ENCODE results near the gene SLC38A8.

Gene SLC38A8

GRCh38 chr16:84054271-84054670, 11.7 kb upstream of the SLC38A8 start:
- Histone ChIP-seq H3K27ac (no peak overlapping the region), H3K27me3 (ENCODE audit: insufficient read depth, low read depth) (no peaks in the 10 kb centered on the region), H3K79me2 (ENCODE audit: insufficient read depth, low read depth) (no peaks in the 10 kb centered on the region), H4K20me1 (ENCODE audit: insufficient read depth) (no peaks in the 10 kb centered on the region), H3K4me2 (no peak overlapping the region), H2AFZ (ENCODE audit: low read depth) (no peak overlapping the region), H3K4me3 (IDR thresholded peaks at IDR 0.05; ENCODE audit: insufficient read depth, low read depth, low read length) (no peak overlapping the region), H3K36me3 (ENCODE audit: insufficient read depth) (no peaks in the 10 kb centered on the region; the same call in 1 of the 2 replicates), H3K4me1 (ENCODE audit: low read depth, poor library complexity, severe bottlenecking) (no peaks in the 10 kb centered on the region), H3K9ac (no peak overlapping the region)
- TF ChIP-seq, protein P1, sequence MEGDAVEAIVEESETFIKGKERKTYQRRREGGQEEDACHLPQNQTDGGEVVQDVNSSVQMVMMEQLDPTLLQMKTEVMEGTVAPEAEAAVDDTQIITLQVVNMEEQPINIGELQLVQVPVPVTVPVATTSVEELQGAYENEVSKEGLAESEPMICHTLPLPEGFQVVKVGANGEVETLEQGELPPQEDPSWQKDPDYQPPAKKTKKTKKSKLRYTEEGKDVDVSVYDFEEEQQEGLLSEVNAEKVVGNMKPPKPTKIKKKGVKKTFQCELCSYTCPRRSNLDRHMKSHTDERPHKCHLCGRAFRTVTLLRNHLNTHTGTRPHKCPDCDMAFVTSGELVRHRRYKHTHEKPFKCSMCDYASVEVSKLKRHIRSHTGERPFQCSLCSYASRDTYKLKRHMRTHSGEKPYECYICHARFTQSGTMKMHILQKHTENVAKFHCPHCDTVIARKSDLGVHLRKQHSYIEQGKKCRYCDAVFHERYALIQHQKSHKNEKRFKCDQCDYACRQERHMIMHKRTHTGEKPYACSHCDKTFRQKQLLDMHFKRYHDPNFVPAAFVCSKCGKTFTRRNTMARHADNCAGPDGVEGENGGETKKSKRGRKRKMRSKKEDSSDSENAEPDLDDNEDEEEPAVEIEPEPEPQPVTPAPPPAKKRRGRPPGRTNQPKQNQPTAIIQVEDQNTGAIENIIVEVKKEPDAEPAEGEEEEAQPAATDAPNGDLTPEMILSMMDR (conservative IDR thresholded peaks at IDR 0.05; ENCODE audit: low read depth, low read length): no peak

DNA sequence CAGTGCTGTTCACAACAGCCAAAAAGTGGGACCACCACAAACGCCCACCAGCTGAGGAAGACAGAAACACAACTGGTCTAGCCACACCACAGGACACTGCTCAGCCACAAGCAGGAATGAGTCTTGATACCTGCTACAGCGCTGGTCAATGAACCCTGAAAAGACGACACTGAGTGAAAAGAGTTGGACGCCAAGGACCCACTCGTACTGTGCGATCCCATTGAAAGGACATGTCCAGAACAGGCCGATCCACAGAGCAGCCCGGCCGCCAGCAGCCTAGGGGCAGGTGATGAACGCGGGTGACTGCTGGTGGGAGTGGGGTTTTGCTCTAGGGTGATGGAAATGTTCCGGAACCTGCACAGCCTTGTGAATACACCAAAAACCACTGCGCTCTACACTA, 10.6 kb upstream of the SLC38A8 start:
- Histone ChIP-seq H3K4me2 (no peak overlapping the region), H3K79me2 (ENCODE audit: insufficient read depth, low read depth) (no peaks in the 10 kb centered on the region), H2AFZ (ENCODE audit: low read depth) (no peak overlapping the region), H3K4me3 (IDR thresholded peaks at IDR 0.05; ENCODE audit: insufficient read depth, low read depth, low read length) (no peak overlapping the region), H3K36me3 (ENCODE audit: insufficient read depth) (no peaks in the 10 kb centered on the region; the same call in 1 of the 2 replicates), H3K4me1 (ENCODE audit: low read depth, poor library complexity, severe bottlenecking) (no peaks in the 10 kb centered on the region), H3K27ac (no peak overlapping the region), H3K9ac (no peak overlapping the region), H4K20me1 (ENCODE audit: insufficient read depth) (no peaks in the 10 kb centered on the region), H3K27me3 (ENCODE audit: insufficient read depth, low read depth) (no peaks in the 10 kb centered on the region)
- TF ChIP-seq, protein P1 (conservative IDR thresholded peaks at IDR 0.05; ENCODE audit: low read depth, low read length): no peak

- no peak overlapping the region for H3K9ac ChIP-seq
- no peaks in the 10 kb centered on the region; the same call in 1 of the 2 replicates for H3K36me3 ChIP-seq (ENCODE audit: insufficient read depth)
- no peaks in the 10 kb centered on the region for H3K27me3 ChIP-seq (ENCODE audit: insufficient read depth, low read depth)
- no peak overlapping the region for H3K4me2 ChIP-seq
- no peaks in the 10 kb centered on the region for H3K79me2 ChIP-seq (ENCODE audit: insufficient read depth, low read depth)
- no peak overlapping the region for H3K27ac ChIP-seq
- TF ChIP-seq, protein P1 (conservative IDR thresholded peaks at IDR 0.05; ENCODE audit: low read depth, low read length): no peak
- H4K20me1 ChIP-seq (ENCODE audit: insufficient read depth): no peaks in the 10 kb centered on the region
- no peak overlapping the region for H3K4me3 ChIP-seq (IDR thresholded peaks at IDR 0.05; ENCODE audit: insufficient read depth, low read depth, low read length)
- no peaks in the 10 kb centered on the region for H3K4me1 ChIP-seq (ENCODE audit: low read depth, poor library complexity, severe bottlenecking)
- H2AFZ ChIP-seq (ENCODE audit: low read depth): no peak overlapping the region
These were observed 9.6 kb upstream of the SLC38A8 start for GRCh38 chr16:84052071-84052622.

DNA sequence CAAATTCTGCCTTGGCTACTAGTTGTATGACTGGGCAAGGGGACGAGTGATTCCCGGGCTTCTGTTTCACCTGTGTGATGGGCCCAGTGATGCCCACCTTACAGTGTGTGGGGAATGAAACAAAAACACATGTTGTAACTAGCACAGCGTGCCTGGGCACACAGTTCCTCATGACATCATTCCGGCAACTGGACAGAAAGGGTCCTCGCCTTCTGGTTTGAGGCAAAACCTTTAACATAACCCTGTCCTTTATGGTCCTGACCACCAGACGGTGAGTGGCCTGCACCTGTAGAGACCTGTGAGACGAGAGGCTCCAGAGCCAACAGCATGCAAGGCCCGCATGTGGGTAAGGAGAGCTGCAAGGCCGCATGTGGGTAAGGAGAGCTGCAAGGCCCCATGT, 7.7 kb upstream of the SLC38A8 start:
- Histone ChIP-seq H3K4me2 (no peak overlapping the region), H2AFZ (ENCODE audit: low read depth) (no peak overlapping the region), H3K9ac (no peak overlapping the region), H4K20me1 (ENCODE audit: insufficient read depth) (no peaks in the 10 kb centered on the region), H3K36me3 (ENCODE audit: insufficient read depth) (no peaks in the 10 kb centered on the region; the same call in 1 of the 2 replicates), H3K79me2 (ENCODE audit: insufficient read depth, low read depth) (no peaks in the 10 kb centered on the region), H3K4me1 (ENCODE audit: low read depth, poor library complexity, severe bottlenecking) (no peaks in the 10 kb centered on the region), H3K27ac (no peak overlapping the region), H3K4me3 (IDR thresholded peaks at IDR 0.05; ENCODE audit: insufficient read depth, low read depth, low read length) (no peak overlapping the region), H3K27me3 (ENCODE audit: insufficient read depth, low read depth) (no peaks in the 10 kb centered on the region)
- TF ChIP-seq, protein P1 (conservative IDR thresholded peaks at IDR 0.05; ENCODE audit: low read depth, low read length): no peak
